NCI-H446 (cell line): ENCODE results near the gene MUSK.
"Not testable (repeated sequence)": the region's sequence is repeated elsewhere in the genome, so short reads cannot be mapped to it uniquely, and the experiment has no call there.

Experiments
- DNase-seq, 2 experiments: peaks; one replicate each; lab custom pipeline; 2025; lab: John Stamatoyannopoulos, UW

MUSK gene

GRCh38 chr9:110762783-110763182, 94.2 kb downstream of the MUSK start:
- no peak for DNase-seq

GRCh38 chr9:110763568-110763967, 95.0 kb downstream of the MUSK start:
- no peak for DNase-seq

- DNase-seq: no peak
Measured at GRCh38 chr9:110764006-110764405, 95.4 kb downstream of the MUSK start.

GRCh38 chr9:110765926-110766325, 97.3 kb downstream of the MUSK start:
- no peak for DNase-seq

GRCh38 chr9:110767559-110768063, 99.0 kb downstream of the MUSK start:
- no peak for DNase-seq

GRCh38 chr9:110768886-110769285, 100.3 kb downstream of the MUSK start:
- no peak for DNase-seq

GRCh38 chr9:110769667-110770066, 101.1 kb downstream of the MUSK start:
- DNase-seq: no peak

- no peak for DNase-seq
Measured at GRCh38 chr9:110775724-110776123, 107.1 kb downstream of the MUSK start.

- no peak for DNase-seq
Measured at GRCh38 chr9:110776221-110776620, 107.6 kb downstream of the MUSK start.

- DNase-seq: no peak
Measured at GRCh38 chr9:110777196-110777875, 108.7 kb downstream of the MUSK start.

GRCh38 chr9:110777876-110778215, 109.3 kb downstream of the MUSK start:
- no peak for DNase-seq

GRCh38 chr9:110782701-110783100, 114.1 kb downstream of the MUSK start:
- DNase-seq: no peak

GRCh38 chr9:110784309-110784708, 115.7 kb downstream of the MUSK start:
- DNase-seq: no peak

GRCh38 chr9:110785166-110785565, 116.6 kb downstream of the MUSK start:
- no peak for DNase-seq

- DNase-seq: not testable (repeated sequence)
Measured at GRCh38 chr9:110788396-110788795, 119.8 kb downstream of the MUSK start.

- no peak for DNase-seq
Measured at GRCh38 chr9:110788871-110789270, 120.3 kb downstream of the MUSK start.

GRCh38 chr9:110797611-110798010, 129.0 kb downstream of the MUSK start:
- DNase-seq: no peak

- DNase-seq: no peak
Measured at GRCh38 chr9:110799396-110799795, 130.8 kb downstream of the MUSK start.

GRCh38 chr9:110801426-110801825, 132.8 kb downstream of the MUSK start:
- no peak for DNase-seq

GRCh38 chr9:110802416-110803035, 133.9 kb downstream of the MUSK start:
- peak in 1 of 2 experiments; percentile 28 for DNase-seq

GRCh38 chr9:110807956-110808598, 139.5 kb downstream of the MUSK start:
- no peak for DNase-seq

- no peak for DNase-seq
Measured at GRCh38 chr9:110808599-110808980, 140.0 kb downstream of the MUSK start.

- no peak for DNase-seq
Measured at GRCh38 chr9:110809038-110809595, 140.5 kb downstream of the MUSK start.
